WI38 (cell line): ENCODE measurements around the gene PDCD11.

ENCODE experiments used
- H3K4me3 ChIP-seq: 2 replicates; pipeline ENCODE4 v1.5.1; 2011; ENCODE audit warnings: low read depth, mild to moderate bottlenecking, control low read depth, low read length
- TF ChIP-seq, protein P1 (sequence below): IDR thresholded peaks from 2 replicates; pipeline ENCODE4 v1.5.1; 2012; ENCODE audit warnings: low read depth, mild to moderate bottlenecking, control low read depth, low read length

PDCD11 gene

DNA sequence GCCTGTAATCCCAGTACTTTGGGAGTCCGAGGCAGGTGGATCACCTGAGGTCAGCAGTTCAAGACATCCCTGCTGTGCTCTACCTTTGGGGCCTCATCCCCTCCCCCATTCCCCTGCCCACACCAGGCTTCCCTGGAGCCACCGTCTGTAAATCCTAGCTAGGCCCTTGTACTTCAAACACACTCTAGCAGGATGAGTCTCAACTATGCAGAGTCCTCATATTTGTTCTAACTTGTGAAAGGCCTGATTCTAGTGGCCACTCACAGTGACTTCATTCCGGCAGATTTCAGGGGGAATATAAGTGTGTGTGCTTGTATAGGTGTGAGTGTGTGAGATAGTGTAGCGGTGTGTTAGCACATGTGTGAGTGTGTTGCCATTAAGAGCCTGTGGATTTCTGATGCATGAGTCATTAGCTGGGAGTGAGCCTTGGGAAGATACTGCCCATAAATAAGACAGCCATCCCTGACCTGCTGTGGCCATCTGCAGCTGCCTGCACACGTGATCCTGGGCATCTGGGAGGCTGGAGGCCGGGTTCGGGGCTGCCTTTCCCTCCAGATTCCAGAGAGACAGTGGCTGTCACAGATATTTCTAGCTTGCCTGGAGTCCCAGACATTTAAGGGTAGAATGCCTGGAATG lies 95.4 kb downstream of the PDCD11 start:
- no peak overlapping the region for H3K4me3 ChIP-seq
- TF ChIP-seq, protein P1, sequence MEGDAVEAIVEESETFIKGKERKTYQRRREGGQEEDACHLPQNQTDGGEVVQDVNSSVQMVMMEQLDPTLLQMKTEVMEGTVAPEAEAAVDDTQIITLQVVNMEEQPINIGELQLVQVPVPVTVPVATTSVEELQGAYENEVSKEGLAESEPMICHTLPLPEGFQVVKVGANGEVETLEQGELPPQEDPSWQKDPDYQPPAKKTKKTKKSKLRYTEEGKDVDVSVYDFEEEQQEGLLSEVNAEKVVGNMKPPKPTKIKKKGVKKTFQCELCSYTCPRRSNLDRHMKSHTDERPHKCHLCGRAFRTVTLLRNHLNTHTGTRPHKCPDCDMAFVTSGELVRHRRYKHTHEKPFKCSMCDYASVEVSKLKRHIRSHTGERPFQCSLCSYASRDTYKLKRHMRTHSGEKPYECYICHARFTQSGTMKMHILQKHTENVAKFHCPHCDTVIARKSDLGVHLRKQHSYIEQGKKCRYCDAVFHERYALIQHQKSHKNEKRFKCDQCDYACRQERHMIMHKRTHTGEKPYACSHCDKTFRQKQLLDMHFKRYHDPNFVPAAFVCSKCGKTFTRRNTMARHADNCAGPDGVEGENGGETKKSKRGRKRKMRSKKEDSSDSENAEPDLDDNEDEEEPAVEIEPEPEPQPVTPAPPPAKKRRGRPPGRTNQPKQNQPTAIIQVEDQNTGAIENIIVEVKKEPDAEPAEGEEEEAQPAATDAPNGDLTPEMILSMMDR, result no peak

DNA sequence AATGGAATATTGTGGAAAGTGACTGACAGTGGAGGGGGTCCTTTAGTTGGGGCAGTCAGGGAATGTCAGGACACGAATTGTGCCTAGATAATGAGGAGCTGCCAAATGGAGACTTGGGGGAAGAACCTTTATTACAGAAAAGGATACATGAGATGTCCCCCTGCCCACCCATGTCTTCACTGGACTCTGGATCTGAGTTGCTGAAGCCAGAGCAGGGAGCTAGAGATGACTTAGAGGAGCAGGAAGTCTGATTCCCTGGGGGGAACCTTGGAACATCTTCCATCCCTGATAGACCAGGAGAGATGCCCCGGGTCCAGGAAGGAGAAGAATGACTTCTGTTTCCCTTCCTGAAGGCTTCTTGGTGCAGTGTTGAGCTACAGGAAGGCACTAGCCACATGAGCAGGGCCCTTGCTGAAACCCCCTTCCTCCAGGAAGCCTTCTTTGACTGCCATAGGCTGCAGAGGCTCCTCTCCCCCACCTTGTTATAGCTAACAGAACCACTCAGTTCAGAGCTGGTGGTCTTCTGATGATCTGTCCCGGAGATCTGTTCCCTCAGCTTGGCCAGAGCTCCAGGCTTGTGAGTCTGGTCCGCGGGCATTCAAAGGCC lies 96.3 kb downstream of the PDCD11 start:
- TF ChIP-seq, protein P1, result no peak
- H3K4me3 ChIP-seq, result no peak overlapping the region

DNA sequence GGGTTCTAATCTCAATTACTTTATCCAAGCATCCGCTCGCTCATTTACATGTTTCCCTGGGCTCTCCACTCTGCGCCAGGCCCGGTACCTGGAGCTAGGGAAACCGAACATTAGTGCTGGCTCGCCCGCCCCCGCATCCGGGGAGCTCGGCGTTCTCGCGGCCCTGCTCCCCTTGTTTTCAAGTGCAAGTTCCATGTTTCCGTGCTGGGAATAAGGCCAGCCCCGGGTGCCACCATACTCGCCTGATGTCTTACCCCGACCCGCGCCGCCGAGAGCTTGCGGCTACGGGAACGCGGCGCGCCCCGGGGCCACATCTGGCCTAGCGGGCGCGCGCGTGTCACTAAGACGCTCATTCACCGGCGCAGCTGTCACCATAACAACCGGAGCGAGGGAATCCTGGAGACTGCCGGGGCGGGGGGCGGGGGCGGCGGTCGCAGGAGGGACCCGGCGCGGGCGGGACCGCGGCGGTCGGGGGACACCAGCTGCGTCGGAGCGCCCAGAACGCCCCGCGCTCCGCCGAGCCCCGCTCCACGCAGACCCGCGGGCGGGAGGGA lies 97.0 kb downstream of the PDCD11 start, which contains the start of gene NEURL1:
Gene NEURL1, plus strand, starts transcription at position 344 of the 554 bp plus-strand sequence. CDS start 683 bp downstream, outside the sequence.
- TF ChIP-seq, protein P1, result no peak
- H3K4me3 ChIP-seq, result peak within 1 kb of the TSS; percentile 39

DNA sequence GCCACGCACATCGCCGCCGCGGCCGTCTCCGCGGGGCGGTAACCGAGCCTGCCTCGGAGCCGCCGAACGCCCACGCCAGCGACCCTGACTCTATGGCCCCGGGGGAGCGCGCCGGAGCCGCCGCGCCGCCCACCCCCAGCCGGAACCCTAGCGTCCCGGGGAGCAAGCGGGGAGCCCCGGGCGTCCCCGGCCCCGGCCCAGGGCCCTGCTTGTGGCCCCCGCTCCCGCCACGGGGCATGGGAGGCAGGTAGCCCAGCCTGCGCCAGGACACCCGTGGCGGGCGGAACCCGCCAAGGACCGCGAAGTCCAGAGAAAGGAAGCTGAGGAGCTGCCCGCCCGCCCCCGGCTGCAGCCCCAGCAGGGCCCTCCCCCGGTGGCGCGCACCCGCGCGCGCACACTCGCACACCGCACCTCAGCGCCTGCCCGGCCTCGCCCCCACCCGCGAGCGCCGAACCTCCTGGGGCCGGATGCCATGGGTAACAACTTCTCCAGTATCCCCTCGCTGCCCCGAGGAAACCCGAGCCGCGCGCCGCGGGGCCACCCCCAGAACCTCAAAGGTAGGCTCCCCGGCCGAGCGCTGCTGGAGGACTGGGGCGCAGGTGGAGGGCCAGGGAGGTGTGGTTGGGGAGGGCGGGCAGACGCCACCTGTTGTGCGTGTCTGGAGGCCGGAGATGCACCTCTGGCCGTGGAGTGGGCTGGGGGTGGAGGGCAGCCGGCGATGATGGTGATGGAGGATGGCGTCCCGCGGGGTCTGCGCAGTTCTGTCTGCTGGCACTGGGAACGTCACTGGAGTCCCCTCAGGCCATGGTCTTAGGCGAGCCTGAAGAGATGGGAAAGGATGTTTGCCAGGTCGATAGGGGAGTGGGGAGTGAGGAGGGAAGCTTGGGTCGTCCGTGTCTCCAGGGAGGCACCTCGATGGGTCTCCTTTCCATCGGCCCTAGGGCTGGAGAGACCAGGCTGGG lies 97.8 kb downstream of the PDCD11 start:
- TF ChIP-seq, protein P1, result no peak
- peak overlapping the region; percentile 39 for H3K4me3 ChIP-seq

DNA sequence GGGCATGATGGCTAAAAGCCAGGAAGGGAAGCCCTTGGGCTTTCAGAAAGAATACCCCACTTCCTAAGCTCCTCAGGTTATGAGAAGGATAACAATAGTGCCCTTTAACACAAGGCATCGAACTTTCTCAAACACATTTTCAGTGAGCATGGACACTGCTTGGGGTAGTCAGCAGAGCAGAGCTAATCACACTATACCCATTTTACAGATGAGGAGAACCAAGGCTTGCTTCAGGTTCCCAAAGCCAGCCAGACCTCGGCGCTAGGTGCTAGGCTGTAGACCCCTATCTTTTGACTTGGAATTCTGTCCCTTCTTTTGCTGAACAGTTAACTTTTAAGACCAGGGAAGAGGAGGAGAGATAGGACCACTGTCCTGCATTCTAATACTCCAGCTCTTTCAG lies 98.9 kb downstream of the PDCD11 start:
- no peak overlapping the region for H3K4me3 ChIP-seq
- TF ChIP-seq, protein P1, result no peak
